NCI-H2196 treated with DMSO at 0.1 percent for 48 hours (cell line): Measurements from ENCODE around the gene CNDP1.
"Not testable (repeated sequence)": the region's sequence is repeated elsewhere in the genome, so short reads cannot be mapped to it uniquely, and the experiment has no call there.

ENCODE experiments used
- DNase-seq: peaks from one replicate; lab custom pipeline; 2025; ENCODE audit not compliant: unreplicated experiment; lab: John Stamatoyannopoulos, UW

The CNDP1 gene

GRCh38 chr18:74520096-74520833 is 14.0 kb upstream of the CNDP1 start:
- no peak for DNase-seq

- no peak for DNase-seq
Observed at GRCh38 chr18:74521068-74521725, 13.1 kb upstream of the CNDP1 start.

GRCh38 chr18:74522635-74523548 is 11.4 kb upstream of the CNDP1 start:
- no peak for DNase-seq

- no peak for DNase-seq
Observed at GRCh38 chr18:74524097-74524496, 10.2 kb upstream of the CNDP1 start.

- not testable (repeated sequence) for DNase-seq
Observed at GRCh38 chr18:74524915-74525314, 9.4 kb upstream of the CNDP1 start.

GRCh38 chr18:74525741-74526140 is 8.6 kb upstream of the CNDP1 start:
- no peak for DNase-seq

GRCh38 chr18:74526488-74526887 is 7.8 kb upstream of the CNDP1 start:
- DNase-seq = no peak

GRCh38 chr18:74528478-74528877 is 5.8 kb upstream of the CNDP1 start:
- DNase-seq = no peak

- no peak for DNase-seq
Observed at GRCh38 chr18:74528913-74529312, 5.4 kb upstream of the CNDP1 start.

- no peak for DNase-seq
Observed at GRCh38 chr18:74529378-74529777, 4.9 kb upstream of the CNDP1 start.

GRCh38 chr18:74529811-74530583 is 4.3 kb upstream of the CNDP1 start:
- DNase-seq = no peak

- no peak for DNase-seq
Observed at GRCh38 chr18:74530584-74530862, 3.8 kb upstream of the CNDP1 start.

- no peak for DNase-seq
Observed at GRCh38 chr18:74531043-74531442, 3.3 kb upstream of the CNDP1 start.

- no peak for DNase-seq
Observed at GRCh38 chr18:74532511-74533025, 1.7 kb upstream of the CNDP1 start.

GRCh38 chr18:74533666-74534065 is 634 bp upstream of the CNDP1 start:
- no peak for DNase-seq

GRCh38 chr18:74534981-74535649 is 815 bp downstream of the CNDP1 start:
- no peak for DNase-seq

- no peak for DNase-seq
Observed at GRCh38 chr18:74539289-74539688, 5.0 kb downstream of the CNDP1 start.

GRCh38 chr18:74540652-74541421 is 6.5 kb downstream of the CNDP1 start:
- no peak for DNase-seq

GRCh38 chr18:74541703-74542555 is 7.6 kb downstream of the CNDP1 start:
- DNase-seq = no peak
